ENCODE data around the gene ZNF581. TPM values are rescaled to one million over a fixed set of nuclear protein-coding genes. Genes with fewer than 3 reads are reported as not detected.

ZNF581 gene
- total RNA-seq, 1 donor, result 25.7 TPM

- H3K4me2 ChIP-seq (ENCODE audit: insufficient read depth, low read length), result peak overlapping the region; percentile 91
- H3K27me3 ChIP-seq (ENCODE audit: insufficient read depth, low read length), result no peaks in the 10 kb centered on the region
Measured at GRCh38 chr19:55649268-55650125, 6.0 kb downstream of the ZNF581 start.

GRCh38 chr19:55650126-55650557 is 6.7 kb downstream of the ZNF581 start:
- H3K27me3 ChIP-seq (ENCODE audit: insufficient read depth, low read length), result no peaks in the 10 kb centered on the region
- no peak overlapping the region for H3K4me3 ChIP-seq (ENCODE audit: insufficient read depth, low read length)
- no peaks in the 10 kb centered on the region for H4K20me1 ChIP-seq (ENCODE audit: insufficient read depth, low read length)
- no peak overlapping the region for H3K27ac ChIP-seq (ENCODE audit: low read depth, low read length)
- no peak overlapping the region for H2AFZ ChIP-seq (ENCODE audit: low read length)
- H3K36me3 ChIP-seq (ENCODE audit: insufficient read depth, low read length), result peaks cover 5% of the 10 kb centered on the region
- peaks cover 12% of the 10 kb centered on the region for H3K4me1 ChIP-seq (ENCODE audit: insufficient read depth, low read length)
- TF ChIP-seq, protein P1, sequence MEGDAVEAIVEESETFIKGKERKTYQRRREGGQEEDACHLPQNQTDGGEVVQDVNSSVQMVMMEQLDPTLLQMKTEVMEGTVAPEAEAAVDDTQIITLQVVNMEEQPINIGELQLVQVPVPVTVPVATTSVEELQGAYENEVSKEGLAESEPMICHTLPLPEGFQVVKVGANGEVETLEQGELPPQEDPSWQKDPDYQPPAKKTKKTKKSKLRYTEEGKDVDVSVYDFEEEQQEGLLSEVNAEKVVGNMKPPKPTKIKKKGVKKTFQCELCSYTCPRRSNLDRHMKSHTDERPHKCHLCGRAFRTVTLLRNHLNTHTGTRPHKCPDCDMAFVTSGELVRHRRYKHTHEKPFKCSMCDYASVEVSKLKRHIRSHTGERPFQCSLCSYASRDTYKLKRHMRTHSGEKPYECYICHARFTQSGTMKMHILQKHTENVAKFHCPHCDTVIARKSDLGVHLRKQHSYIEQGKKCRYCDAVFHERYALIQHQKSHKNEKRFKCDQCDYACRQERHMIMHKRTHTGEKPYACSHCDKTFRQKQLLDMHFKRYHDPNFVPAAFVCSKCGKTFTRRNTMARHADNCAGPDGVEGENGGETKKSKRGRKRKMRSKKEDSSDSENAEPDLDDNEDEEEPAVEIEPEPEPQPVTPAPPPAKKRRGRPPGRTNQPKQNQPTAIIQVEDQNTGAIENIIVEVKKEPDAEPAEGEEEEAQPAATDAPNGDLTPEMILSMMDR (IDR thresholded peaks at IDR 0.05; ENCODE audit: extremely low read depth, low read depth, low read length), result no peak
- H3K4me2 ChIP-seq (ENCODE audit: insufficient read depth, low read length), result no peak overlapping the region
- no peak for DNase-seq (ENCODE audit: insufficient read length, low spot score, missing footprints)
- peaks cover 15% of the 10 kb centered on the region for H3K79me2 ChIP-seq (ENCODE audit: insufficient read depth, low read length)
- H3K9me3 ChIP-seq (ENCODE audit: low read depth, low read length), result no peaks in the 10 kb centered on the region

More at GRCh38 chr19:55649268-55650125, 6.0 kb downstream of the ZNF581 start:
- no peaks in the 10 kb centered on the region for H3K9me3 ChIP-seq (ENCODE audit: low read depth, low read length)
- peak; percentile 81 for DNase-seq (ENCODE audit: insufficient read length, low spot score, missing footprints)
- TF ChIP-seq, protein P1 (IDR thresholded peaks at IDR 0.05; ENCODE audit: extremely low read depth, low read depth, low read length), result no peak
- no peaks in the 10 kb centered on the region for H4K20me1 ChIP-seq (ENCODE audit: insufficient read depth, low read length)
- peaks cover 15% of the 10 kb centered on the region for H3K4me1 ChIP-seq (ENCODE audit: insufficient read depth, low read length)
- H3K4me3 ChIP-seq (ENCODE audit: insufficient read depth, low read length), result no peak overlapping the region
- H3K36me3 ChIP-seq (ENCODE audit: insufficient read depth, low read length), result peaks cover 12% of the 10 kb centered on the region
- H2AFZ ChIP-seq (ENCODE audit: low read length), result no peak overlapping the region
- H3K27ac ChIP-seq (ENCODE audit: low read depth, low read length), result no peak overlapping the region
- peaks cover 20% of the 10 kb centered on the region for H3K79me2 ChIP-seq (ENCODE audit: insufficient read depth, low read length)

DNA sequence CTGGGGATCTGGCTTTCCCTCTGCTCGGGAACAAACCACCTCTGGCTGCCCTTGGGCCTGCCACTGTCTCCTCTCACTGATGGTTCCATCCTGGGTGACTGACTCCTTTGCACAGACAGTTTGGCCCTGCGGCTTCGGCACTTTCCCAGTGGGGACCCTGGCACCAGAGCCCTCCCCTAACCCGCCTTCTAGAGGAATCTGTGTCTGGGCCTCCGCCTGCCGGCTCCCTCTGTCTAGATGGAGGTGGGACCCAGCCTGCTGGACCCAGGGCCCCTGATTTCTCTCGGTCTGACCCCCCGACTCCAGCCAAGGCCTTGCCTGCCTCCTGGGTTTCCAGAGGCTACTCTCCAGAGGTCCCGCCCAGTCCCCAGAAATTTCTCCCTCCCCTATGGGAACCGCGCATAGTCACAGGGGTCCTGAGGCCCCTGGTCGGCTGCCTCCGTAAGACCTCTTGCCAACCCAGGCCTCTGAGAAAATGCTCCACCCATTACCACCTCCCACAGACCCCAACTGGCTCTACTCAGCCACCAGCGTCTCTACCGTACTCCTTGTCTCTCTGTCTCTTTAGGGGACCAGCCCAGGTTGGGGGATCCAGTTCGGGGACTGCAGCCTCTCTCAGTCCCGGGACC is 7.3 kb downstream of the ZNF581 start:
- no peak overlapping the region for H3K4me2 ChIP-seq (ENCODE audit: insufficient read depth, low read length)
- no peaks in the 10 kb centered on the region for H3K27me3 ChIP-seq (ENCODE audit: insufficient read depth, low read length)
- no peak overlapping the region for H3K27ac ChIP-seq (ENCODE audit: low read depth, low read length)
- TF ChIP-seq, protein P1 (IDR thresholded peaks at IDR 0.05; ENCODE audit: extremely low read depth, low read depth, low read length), result no peak
- H3K4me1 ChIP-seq (ENCODE audit: insufficient read depth, low read length), result peaks cover 14% of the 10 kb centered on the region
- no peaks in the 10 kb centered on the region for H3K36me3 ChIP-seq (ENCODE audit: insufficient read depth, low read length)
- no peaks in the 10 kb centered on the region for H3K9me3 ChIP-seq (ENCODE audit: low read depth, low read length)
- H3K79me2 ChIP-seq (ENCODE audit: insufficient read depth, low read length), result peaks cover 15% of the 10 kb centered on the region
- H2AFZ ChIP-seq (ENCODE audit: low read length), result no peak overlapping the region
- DNase-seq (ENCODE audit: insufficient read length, low spot score, missing footprints), result peak; percentile 73
- peaks cover 6% of the 10 kb centered on the region for H4K20me1 ChIP-seq (ENCODE audit: insufficient read depth, low read length)
- H3K4me3 ChIP-seq (ENCODE audit: insufficient read depth, low read length), result no peak overlapping the region

GRCh38 chr19:55651236-55651635 is 7.8 kb downstream of the ZNF581 start:
- no peak overlapping the region for H3K4me2 ChIP-seq (ENCODE audit: insufficient read depth, low read length)
- H2AFZ ChIP-seq (ENCODE audit: low read length), result no peak overlapping the region
- DNase-seq (ENCODE audit: insufficient read length, low spot score, missing footprints), result peak; percentile 6
- no peak overlapping the region for H3K27ac ChIP-seq (ENCODE audit: low read depth, low read length)
- H3K9me3 ChIP-seq (ENCODE audit: low read depth, low read length), result no peaks in the 10 kb centered on the region
- TF ChIP-seq, protein P1 (IDR thresholded peaks at IDR 0.05; ENCODE audit: extremely low read depth, low read depth, low read length), result no peak
- no peak overlapping the region for H3K4me3 ChIP-seq (ENCODE audit: insufficient read depth, low read length)
- peaks cover 20% of the 10 kb centered on the region for H3K79me2 ChIP-seq (ENCODE audit: insufficient read depth, low read length)
- no peaks in the 10 kb centered on the region for H3K27me3 ChIP-seq (ENCODE audit: insufficient read depth, low read length)
- H3K36me3 ChIP-seq (ENCODE audit: insufficient read depth, low read length), result no peaks in the 10 kb centered on the region
- H4K20me1 ChIP-seq (ENCODE audit: insufficient read depth, low read length), result peaks cover 11% of the 10 kb centered on the region
- peaks cover 19% of the 10 kb centered on the region for H3K4me1 ChIP-seq (ENCODE audit: insufficient read depth, low read length)

Data from osteoblast (primary cell).